Measurements from ENCODE around the gene PRPF19. TPM values are rescaled to one million over a fixed set of nuclear protein-coding genes. Genes with fewer than 3 reads are reported as not detected.
A peak's percentile ranks its signal among the peaks of the same experiment; 100 is the strongest.
"Not testable (repeated sequence)": the region's sequence is repeated elsewhere in the genome, so short reads cannot be mapped to it uniquely, and the experiment has no call there.

The PRPF19 gene
- total RNA-seq, 8 experiments from 2014 or later = 58.6 to 136 (median 91.2) TPM

DNA sequence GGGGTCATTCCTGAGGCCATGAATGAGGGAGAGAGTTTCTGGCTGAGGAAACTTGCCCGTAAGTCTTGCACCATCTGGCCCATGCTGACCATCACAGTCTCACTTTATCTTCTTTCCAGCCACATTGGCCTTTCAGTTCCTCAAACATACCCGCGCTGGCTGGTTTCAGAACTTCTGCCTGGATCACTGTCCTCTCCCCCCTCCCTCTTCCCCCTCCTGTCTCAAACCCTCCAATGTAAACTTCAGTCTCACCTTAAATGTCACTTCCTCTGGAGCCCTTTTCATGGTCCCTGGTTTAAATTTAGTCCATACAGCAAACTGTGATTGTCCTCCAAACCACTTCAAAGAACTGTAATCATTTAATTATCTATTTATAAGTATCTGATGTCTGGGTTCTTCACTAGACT lies 3.9 kb upstream of the PRPF19 start:
- H3K4me3 ChIP-seq = no peak overlapping the region
- in situ Hi-C loops (cut with MboI; ENCODE audit: low pct_unique_long_range_greater_than_20kb in 2 of 9, low sequenced_read_pairs in 9 of 9, unreplicated experiment in 9 of 9) = loop anchor here in 2 of 9 experiments (10.0 kb wide), 1 partner anchor 215 kb away; no protein-coding TSS in a partner anchor

GRCh38 chr11:60909680-60910280 lies 3.4 kb upstream of the PRPF19 start:
- not testable (repeated sequence) for H3K27ac ChIP-seq; ATAC-seq (replicated peaks in 6 of 8); H3K4me3 ChIP-seq
- in situ Hi-C loops (cut with MboI; ENCODE audit: low pct_unique_long_range_greater_than_20kb in 2 of 9, low sequenced_read_pairs in 9 of 9, unreplicated experiment in 9 of 9) = loop anchor here in 2 of 9 experiments (10.0 kb wide), 1 partner anchor 215 kb away; no protein-coding TSS in a partner anchor
- WGBS, 10 experiments = 0 to 43% (median 25%) methylated on average over 2 to 3 of the region's 3 CpGs; no CpG with 5 or more reads in 3 of the 10 experiments
- peaks cover 12 to 17% of the 10 kb centered on the region in 2 donors for H3K4me1 ChIP-seq (replicated peaks in 1 of 2)

More for the DNA sequence above, 3.9 kb upstream of the PRPF19 start:
- no peak overlapping the region for H3K27ac ChIP-seq
- 0 to 100% (median 70%) methylated on average over 1 to 3 of the region's 3 CpGs; no CpG with 5 or more reads in 4 of the 10 experiments for WGBS, 10 experiments
- ATAC-seq (replicated peaks in 6 of 8) = no peak
- H3K4me1 ChIP-seq (replicated peaks in 1 of 2) = peaks cover 9 to 12% of the 10 kb centered on the region in 2 donors

GRCh38 chr11:60908803-60909202 lies 2.4 kb upstream of the PRPF19 start:
- Histone ChIP-seq H3K27ac (no peak overlapping the region), H3K4me3 (no peak overlapping the region), H3K4me1 (replicated peaks in 1 of 2) (peaks cover 18 to 23% of the 10 kb centered on the region in 2 donors)
- no peak for ATAC-seq (replicated peaks in 6 of 8)
- WGBS, 10 experiments = 0 to 17% (median 0%) methylated on average over 1 of the region's 1 CpG; no CpG with 5 or more reads in 5 of the 10 experiments
- in situ Hi-C loops (cut with MboI; ENCODE audit: low pct_unique_long_range_greater_than_20kb in 2 of 9, low sequenced_read_pairs in 9 of 9, unreplicated experiment in 9 of 9) = no loop called here

DNA sequence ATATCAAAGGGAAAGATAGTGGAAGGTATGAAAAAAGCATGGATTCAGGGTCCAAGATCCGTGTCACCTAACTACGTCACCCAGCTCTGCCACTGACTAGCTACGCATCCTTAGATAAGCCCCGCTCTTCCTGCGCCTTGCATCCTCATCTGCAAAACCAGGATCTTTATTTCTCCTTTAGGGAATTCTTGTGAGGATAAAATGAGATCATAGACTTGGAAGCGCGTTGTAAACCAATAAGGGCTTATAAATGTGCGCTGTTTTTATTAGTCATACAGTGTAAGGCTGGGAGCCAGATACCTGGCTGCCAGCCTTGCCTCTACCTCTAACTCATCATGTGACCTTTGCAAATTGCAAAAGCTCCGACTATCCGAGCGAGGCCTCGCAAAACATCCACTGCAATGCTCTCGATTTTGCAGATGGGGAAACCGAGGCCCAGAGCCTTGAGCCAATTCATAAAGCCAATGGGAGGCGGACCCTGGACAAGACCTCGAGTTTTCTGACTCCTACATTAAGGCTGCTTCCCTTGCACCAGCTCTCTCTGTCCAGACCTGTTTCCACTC lies 753 bp downstream of the PRPF19 start:
- in situ Hi-C loops (cut with MboI; ENCODE audit: low pct_unique_long_range_greater_than_20kb in 2 of 9, low sequenced_read_pairs in 9 of 9, unreplicated experiment in 9 of 9) = no loop called here
- Histone ChIP-seq H3K27ac (peak overlapping the region; percentile 86 to 89), H3K4me3 (peak overlapping the region; percentile 55 to 93 (median 83)), H3K4me1 (replicated peaks in 1 of 2) (peaks cover 11 to 12% of the 10 kb centered on the region in 2 donors)
- peak in 3 of 8 experiments; percentile 1 to 3 (median 1) for ATAC-seq (replicated peaks in 6 of 8)
- WGBS, 10 experiments = 0 to 13% (median 6%) methylated on average over 3 to 14 of the region's 16 CpGs; no CpG with 5 or more reads in 1 of the 10 experiments

- WGBS, 10 experiments = 0 to 80% (median 54%) methylated on average over 1 to 6 of the region's 6 CpGs
Measured at GRCh38 chr11:60905047-60905446, 1.3 kb downstream of the PRPF19 start.

GRCh38 chr11:60902625-60903024 lies 3.8 kb downstream of the PRPF19 start:
- Histone ChIP-seq H3K4me3 (no peak overlapping the region), H3K27ac (no peak overlapping the region), H3K4me1 (replicated peaks in 1 of 2) (peaks cover 11 to 12% of the 10 kb centered on the region in 2 donors)
- 100% methylated on average over 2 to 4 of the region's 11 CpGs; no CpG with 5 or more reads in 8 of the 10 experiments for WGBS, 10 experiments
- ATAC-seq (replicated peaks in 6 of 8) = no peak
- in situ Hi-C loops (cut with MboI; ENCODE audit: low pct_unique_long_range_greater_than_20kb in 2 of 9, low sequenced_read_pairs in 9 of 9, unreplicated experiment in 9 of 9) = no loop called here

More at GRCh38 chr11:60905047-60905446, 1.3 kb downstream of the PRPF19 start:
- peak in 1 of 8 experiments; percentile 2 for ATAC-seq (replicated peaks in 6 of 8)
- peak overlapping the region; percentile 86 to 89 for H3K27ac ChIP-seq
- peaks cover 11 to 12% of the 10 kb centered on the region in 2 donors for H3K4me1 ChIP-seq (replicated peaks in 1 of 2)
- peak overlapping the region; percentile 55 to 93 (median 83) for H3K4me3 ChIP-seq
- in situ Hi-C loops (cut with MboI; ENCODE audit: low pct_unique_long_range_greater_than_20kb in 2 of 9, low sequenced_read_pairs in 9 of 9, unreplicated experiment in 9 of 9) = no loop called here

- Histone ChIP-seq H3K4me1 (replicated peaks in 1 of 2) (peaks cover 11 to 12% of the 10 kb centered on the region in 2 donors), H3K4me3 (no peak overlapping the region), H3K27ac (no peak overlapping the region)
- in situ Hi-C loops (cut with MboI; ENCODE audit: low pct_unique_long_range_greater_than_20kb in 2 of 9, low sequenced_read_pairs in 9 of 9, unreplicated experiment in 9 of 9) = no loop called here
- ATAC-seq (replicated peaks in 6 of 8) = no peak
- WGBS, 10 experiments = 32 to 100% (median 93%) methylated on average over 1 to 6 of the region's 13 CpGs; no CpG with 5 or more reads in 5 of the 10 experiments
Measured at GRCh38 chr11:60900673-60901404, 5.5 kb downstream of the PRPF19 start.

DNA sequence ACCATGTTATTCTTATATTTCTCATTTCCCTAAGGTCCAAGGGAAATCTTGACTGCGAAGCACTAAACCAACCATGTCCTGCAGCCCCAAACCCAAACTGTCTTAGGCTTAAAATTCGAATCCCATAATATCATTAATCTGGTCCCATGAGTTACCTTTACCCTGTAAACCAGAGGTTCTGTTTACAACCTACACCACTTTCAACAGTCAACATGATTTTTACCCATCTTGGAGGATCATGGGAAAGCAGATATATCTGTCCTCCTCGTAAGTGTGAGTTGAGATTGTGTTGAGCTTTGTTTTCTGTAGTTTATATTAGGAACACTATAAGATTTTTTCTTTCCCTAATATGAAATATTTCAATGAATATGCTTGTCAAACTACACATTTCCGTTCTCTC lies 6.4 kb downstream of the PRPF19 start:
- peaks cover 8% of the 10 kb centered on the region in 2 donors for H3K4me1 ChIP-seq (replicated peaks in 1 of 2)
- H3K4me3 ChIP-seq = no peak overlapping the region
- 20 to 100% (median 87%) methylated on average over 1 to 4 of the region's 4 CpGs for WGBS, 10 experiments
- no peak overlapping the region for H3K27ac ChIP-seq
- in situ Hi-C loops (cut with MboI; ENCODE audit: low pct_unique_long_range_greater_than_20kb in 2 of 9, low sequenced_read_pairs in 9 of 9, unreplicated experiment in 9 of 9) = loop anchor here in 1 of 9 experiments (10.0 kb wide), 1 partner anchor 65 kb away; no protein-coding TSS in a partner anchor
- ATAC-seq (replicated peaks in 6 of 8) = no peak

DNA sequence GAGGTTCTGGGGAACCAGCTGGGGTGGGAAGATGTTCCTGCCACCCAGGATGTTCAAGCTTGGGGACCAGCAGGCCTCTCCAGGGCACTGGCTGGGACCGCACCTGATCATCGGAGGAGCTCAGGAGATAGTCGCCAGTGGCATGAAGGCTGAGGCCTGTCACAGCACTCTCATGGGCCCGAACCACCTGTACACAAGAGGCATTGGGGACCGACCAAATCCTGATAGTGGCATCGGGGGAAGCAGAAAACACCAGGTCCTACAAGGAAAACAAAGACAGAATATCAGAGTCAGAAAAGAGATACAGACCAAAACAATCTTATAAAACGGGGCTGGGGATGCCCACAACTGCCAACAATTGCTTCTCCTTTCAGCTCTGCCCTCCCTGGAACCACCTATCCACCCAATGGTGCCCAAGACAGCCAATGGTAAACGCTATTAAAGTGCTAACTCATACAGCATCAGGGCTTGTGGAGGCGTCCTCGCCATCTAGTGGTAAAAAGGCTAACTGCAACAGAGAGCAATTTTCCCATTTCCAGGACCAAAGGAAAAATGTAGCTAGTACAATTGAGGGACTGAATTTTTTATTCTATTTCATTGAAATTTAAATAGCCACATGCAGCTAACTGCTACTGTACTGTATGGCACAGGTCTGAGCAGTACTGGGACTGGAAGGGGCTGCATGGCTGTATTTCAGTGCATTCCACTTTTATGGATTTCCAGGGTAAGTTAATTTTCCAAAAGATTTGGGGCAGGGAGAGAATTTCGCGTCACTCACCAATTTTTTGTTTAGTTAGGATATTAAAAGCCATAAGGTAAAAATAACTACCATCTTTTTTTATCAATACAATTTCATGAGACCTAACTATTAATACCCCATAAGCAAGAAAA lies 7.1 kb downstream of the PRPF19 start:
- ATAC-seq (replicated peaks in 6 of 8) = peak; percentile 56 to 93 (median 74)
- 42 to 67% (median 58%) methylated on average over 1 to 12 of the region's 12 CpGs for WGBS, 10 experiments
- Histone ChIP-seq H3K27ac (no peak overlapping the region), H3K4me3 (no peak overlapping the region), H3K4me1 (replicated peaks in 1 of 2) (peaks cover 1% of the 10 kb centered on the region in 2 donors)
- in situ Hi-C loops (cut with MboI; ENCODE audit: low pct_unique_long_range_greater_than_20kb in 2 of 9, low sequenced_read_pairs in 9 of 9, unreplicated experiment in 9 of 9) = loop anchor here in 1 of 9 experiments (10.0 kb wide), 1 partner anchor 64 kb away; no protein-coding TSS in a partner anchor

DNA sequence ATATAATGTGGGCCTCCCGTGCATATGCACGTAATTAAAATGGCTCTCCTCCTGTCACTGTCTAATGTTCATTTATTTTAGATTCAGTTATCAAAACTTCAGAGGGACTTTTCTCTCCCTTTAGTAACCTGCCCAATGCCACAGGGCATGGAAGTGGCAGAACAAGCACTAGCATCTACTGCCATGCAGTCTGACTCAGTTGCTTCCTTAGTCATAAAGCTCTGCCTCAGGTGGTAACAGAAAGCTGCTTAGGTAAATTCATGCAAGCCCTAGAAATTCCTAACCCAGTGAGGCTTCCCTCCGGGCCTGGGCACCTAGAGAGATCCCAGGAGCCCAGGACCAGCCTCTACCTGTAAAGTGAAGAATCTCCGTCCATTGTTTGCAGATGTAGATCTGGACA lies 8.9 kb downstream of the PRPF19 start:
- no peak overlapping the region for H3K4me3 ChIP-seq
- in situ Hi-C loops (cut with MboI; ENCODE audit: low pct_unique_long_range_greater_than_20kb in 2 of 9, low sequenced_read_pairs in 9 of 9, unreplicated experiment in 9 of 9) = loop anchor here in 1 of 9 experiments (10.0 kb wide), 1 partner anchor 63 kb away; no protein-coding TSS in a partner anchor
- H3K27ac ChIP-seq = no peak overlapping the region
- no peak for ATAC-seq (replicated peaks in 6 of 8)
- H3K4me1 ChIP-seq (replicated peaks in 1 of 2) = no peaks in the 10 kb centered on the region
- WGBS, 10 experiments = 71 to 96% (median 86%) methylated on average over 2 to 4 of the region's 4 CpGs; no CpG with 5 or more reads in 3 of the 10 experiments

- no peak for ATAC-seq (replicated peaks in 6 of 8)
- in situ Hi-C loops (cut with MboI; ENCODE audit: low pct_unique_long_range_greater_than_20kb in 2 of 9, low sequenced_read_pairs in 9 of 9, unreplicated experiment in 9 of 9) = loop anchor here in 1 of 9 experiments (10.0 kb wide), 1 partner anchor 61 kb away; no protein-coding TSS in a partner anchor
Measured at GRCh38 chr11:60895687-60896086, 10.7 kb downstream of the PRPF19 start.

More at GRCh38 chr11:60895687-60896086, 10.7 kb downstream of the PRPF19 start:
- H3K4me1 ChIP-seq (replicated peaks in 1 of 2) = no peaks in the 10 kb centered on the region
- no peak overlapping the region for H3K27ac ChIP-seq
- WGBS, 10 experiments = 71 to 100% (median 94%) methylated on average over 1 to 5 of the region's 5 CpGs
- H3K4me3 ChIP-seq = no peak overlapping the region
